GM23338 (cell line): ENCODE measurements around the gene FGF10. TPM values are rescaled to one million over a fixed set of nuclear protein-coding genes. Genes with fewer than 3 reads are reported as not detected.
A peak's percentile ranks its signal among the peaks of the same experiment; 100 is the strongest.

ENCODE experiments used
- ATAC-seq: fragments of 200-7000 bp; cut with Tn5 transposase; 3 replicates; pipeline ENCODE4 v1.9.1; 2020
- DNase-seq: peaks from one replicate; pipeline ENCODE4 v3.0.0-alpha.2; 2015; ENCODE audit warnings: low spot score
- H2AFZ ChIP-seq: fragments of 200-600 bp; sonication (generic); 2 replicates; pipeline ENCODE4 v1.8.0; 2016; ENCODE audit warnings: antibody characterized with exemption, mild to moderate bottlenecking, moderate library complexity
- H3F3A ChIP-seq: fragments of 200-600 bp; sonication (generic); replicated peaks from 2 replicates; pipeline ENCODE4 v1.8.0; 2017; ENCODE audit warnings: antibody characterized with exemption, mixed run types, low read depth
- H3K27ac ChIP-seq: fragments of 200-600 bp; sonication (generic); 2 replicates; pipeline ENCODE4 v1.6.1; 2016; ENCODE audit warnings: low read depth
- H3K27me3 ChIP-seq: fragments of 200-600 bp; sonication (generic); 2 replicates; pipeline ENCODE4 v1.8.0; 2016; ENCODE audit warnings: mild to moderate bottlenecking, mixed run types, moderate library complexity; ENCODE audit not compliant: insufficient read depth
- H3K36me3 ChIP-seq: fragments of 200-600 bp; sonication (generic); 2 replicates; pipeline ENCODE4 v1.8.0; 2016; ENCODE audit warnings: mild to moderate bottlenecking; ENCODE audit not compliant: insufficient read depth
- H3K4me1 ChIP-seq: fragments of 200-600 bp; sonication (generic); 2 replicates; pipeline ENCODE4 v1.8.0; 2016; ENCODE audit warnings: mild to moderate bottlenecking, moderate library complexity; ENCODE audit not compliant: insufficient read depth
- H3K4me2 ChIP-seq: fragments of 200-600 bp; sonication (generic); 2 replicates; pipeline ENCODE4 v1.7.1; 2017; ENCODE audit warnings: mixed run types
- H3K4me3 ChIP-seq: fragments of 200-600 bp; sonication (generic); 2 replicates; pipeline ENCODE4 v1.6.1; 2016; ENCODE audit warnings: mixed run types
- H3K79me2 ChIP-seq: fragments of 200-600 bp; sonication (generic); replicated peaks from 2 replicates; pipeline ENCODE4 v1.8.0; 2017; ENCODE audit warnings: mild to moderate bottlenecking; ENCODE audit not compliant: insufficient read depth
- H3K9me2 ChIP-seq: fragments of 200-600 bp; sonication (generic); 2 replicates; pipeline ENCODE4 v1.8.0; 2017; ENCODE audit not compliant: insufficient read depth
- H4K20me1 ChIP-seq: fragments of 200-600 bp; sonication (generic); replicated peaks from 2 replicates; pipeline ENCODE4 v1.8.0; 2017; ENCODE audit warnings: mild to moderate bottlenecking; ENCODE audit not compliant: insufficient read depth
- H3K27ac Mint-ChIP-seq: 2 replicates; pipeline ENCODE4 v1.8.0; 2020; ENCODE audit warnings: inconsistent platforms, mild to moderate bottlenecking, moderate library complexity, mixed read lengths
- H3K27me3 Mint-ChIP-seq: 3 replicates; pipeline ENCODE4 v1.8.0; 2022; ENCODE audit warnings: low read depth, mild to moderate bottlenecking, moderate library complexity, mixed read lengths, inconsistent platforms; ENCODE audit not compliant: insufficient read depth, poor library complexity
- H3K36me3 Mint-ChIP-seq: 3 replicates; pipeline ENCODE4 v1.8.0; 2021; ENCODE audit warnings: low read depth, mild to moderate bottlenecking, inconsistent platforms, moderate library complexity, mixed read lengths
- H3K4me1 Mint-ChIP-seq: 3 replicates; pipeline ENCODE4 v1.8.0; 2020; ENCODE audit warnings: mild to moderate bottlenecking, inconsistent platforms, mixed read lengths
- H3K4me3 Mint-ChIP-seq: 3 replicates; pipeline ENCODE4 v1.8.0; 2021; ENCODE audit warnings: moderate library complexity, mild to moderate bottlenecking, inconsistent platforms, mixed read lengths
- H3K9me3 Mint-ChIP-seq: 3 replicates; pipeline ENCODE4 v1.8.0; 2020; ENCODE audit warnings: moderate library complexity, mild to moderate bottlenecking, inconsistent platforms, mixed read lengths
- CREB1 ChIP-seq: fragments of 250-450 bp; sonication (Bioruptor Pico); IDR thresholded peaks from 2 replicates; pipeline ENCODE4 v1.5.0; 2020; ENCODE audit warnings: low read depth, mild to moderate bottlenecking, moderate library complexity
- CTCF ChIP-seq, 2 experiments: fragments of 200-600 bp in 1 of 2; sonication (generic) in 1 of 2; conservative IDR thresholded peaks; 2 replicates each; pipeline versions ENCODE4 v1.5.1 to v1.6.1; 2016 to 2017; ENCODE audit warnings: antibody characterized with exemption in 2 of 2, low read depth in 2 of 2, mild to moderate bottlenecking in 2 of 2, moderate library complexity in 1 of 2
- ETS1 ChIP-seq: IDR thresholded peaks from 2 replicates; pipeline ENCODE4 v1.6.1; 2016; ENCODE audit warnings: antibody characterized with exemption
- EZH2 ChIP-seq: fragments of 200-600 bp; sonication (generic); IDR thresholded peaks from one replicate; pipeline ENCODE4 v1.8.0; 2017; ENCODE audit warnings: antibody characterized with exemption, mild to moderate bottlenecking, low read depth; ENCODE audit not compliant: unreplicated experiment
- EZH2phosphoT487 ChIP-seq: fragments of 200-600 bp; sonication (generic); IDR thresholded peaks from one replicate; pipeline ENCODE4 v1.8.1; 2018; ENCODE audit warnings: antibody characterized with exemption; ENCODE audit not compliant: unreplicated experiment
- JUNB ChIP-seq: IDR thresholded peaks from one replicate; pipeline ENCODE4 v1.6.1; 2016; ENCODE audit warnings: antibody characterized with exemption; ENCODE audit not compliant: unreplicated experiment
- NANOG ChIP-seq: IDR thresholded peaks from 2 replicates; pipeline ENCODE4 v1.6.1; 2016; ENCODE audit warnings: antibody characterized with exemption, borderline replicate concordance
- POLR2AphosphoS5 ChIP-seq: IDR thresholded peaks from 2 replicates; pipeline ENCODE4 v1.6.1; 2016; ENCODE audit warnings: antibody characterized with exemption, low read depth
- STAT1 ChIP-seq: IDR thresholded peaks from one replicate; pipeline ENCODE4 v1.6.1; 2016; ENCODE audit warnings: antibody characterized with exemption; ENCODE audit not compliant: unreplicated experiment
- ZNF114 ChIP-seq: fragments of 250-450 bp; sonication (Bioruptor Pico); IDR thresholded peaks from 2 replicates; pipeline ENCODE4 v1.5.0; 2020; ENCODE audit warnings: mild to moderate bottlenecking, moderate library complexity
- ZNF331 ChIP-seq: fragments of 250-450 bp; sonication (Bioruptor Pico); IDR thresholded peaks from 2 replicates; pipeline ENCODE4 v1.5.0; 2020; ENCODE audit warnings: low read depth, mild to moderate bottlenecking, moderate library complexity
- ZNF462 ChIP-seq: fragments of 250-450 bp; sonication (Bioruptor Pico); IDR thresholded peaks from 2 replicates; pipeline ENCODE4 v1.5.0; 2020; ENCODE audit warnings: mild to moderate bottlenecking, moderate library complexity
- polyA plus RNA-seq: library from polyadenylated mRNA; unstranded; fragments of >200 nt; fragmentation: Nextera tagmentation; extraction: Ambion mirVana; gene quantifications from 2 replicates; pipeline ENCODE4 v1.2.1, GENCODE V29; 2016
- total RNA-seq: library from RNA; depleted of rRNA; stranded (reverse); fragments of >200 nt; shearing (Covaris generic); gene quantifications from 2 replicates; pipeline ENCODE4 v1.2.3, GENCODE V29; 2014
- TF ChIP-seq, protein P1 (sequence below): IDR thresholded peaks from one replicate; pipeline ENCODE4 v1.6.1; 2018; ENCODE audit warnings: antibody characterized with exemption; ENCODE audit not compliant: unreplicated experiment

The FGF10 gene
- total and polyA plus RNA-seq, 2 experiments from 2014 or later, result 0.24 to 0.50 TPM

- no peak for TF ChIP-seq JUNB
- no peak for TF ChIP-seq ZNF462 (CRISPR knock-in tag)
- TF ChIP-seq, protein P1, sequence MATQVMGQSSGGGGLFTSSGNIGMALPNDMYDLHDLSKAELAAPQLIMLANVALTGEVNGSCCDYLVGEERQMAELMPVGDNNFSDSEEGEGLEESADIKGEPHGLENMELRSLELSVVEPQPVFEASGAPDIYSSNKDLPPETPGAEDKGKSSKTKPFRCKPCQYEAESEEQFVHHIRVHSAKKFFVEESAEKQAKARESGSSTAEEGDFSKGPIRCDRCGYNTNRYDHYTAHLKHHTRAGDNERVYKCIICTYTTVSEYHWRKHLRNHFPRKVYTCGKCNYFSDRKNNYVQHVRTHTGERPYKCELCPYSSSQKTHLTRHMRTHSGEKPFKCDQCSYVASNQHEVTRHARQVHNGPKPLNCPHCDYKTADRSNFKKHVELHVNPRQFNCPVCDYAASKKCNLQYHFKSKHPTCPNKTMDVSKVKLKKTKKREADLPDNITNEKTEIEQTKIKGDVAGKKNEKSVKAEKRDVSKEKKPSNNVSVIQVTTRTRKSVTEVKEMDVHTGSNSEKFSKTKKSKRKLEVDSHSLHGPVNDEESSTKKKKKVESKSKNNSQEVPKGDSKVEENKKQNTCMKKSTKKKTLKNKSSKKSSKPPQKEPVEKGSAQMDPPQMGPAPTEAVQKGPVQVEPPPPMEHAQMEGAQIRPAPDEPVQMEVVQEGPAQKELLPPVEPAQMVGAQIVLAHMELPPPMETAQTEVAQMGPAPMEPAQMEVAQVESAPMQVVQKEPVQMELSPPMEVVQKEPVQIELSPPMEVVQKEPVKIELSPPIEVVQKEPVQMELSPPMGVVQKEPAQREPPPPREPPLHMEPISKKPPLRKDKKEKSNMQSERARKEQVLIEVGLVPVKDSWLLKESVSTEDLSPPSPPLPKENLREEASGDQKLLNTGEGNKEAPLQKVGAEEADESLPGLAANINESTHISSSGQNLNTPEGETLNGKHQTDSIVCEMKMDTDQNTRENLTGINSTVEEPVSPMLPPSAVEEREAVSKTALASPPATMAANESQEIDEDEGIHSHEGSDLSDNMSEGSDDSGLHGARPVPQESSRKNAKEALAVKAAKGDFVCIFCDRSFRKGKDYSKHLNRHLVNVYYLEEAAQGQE, result no peak
- TF ChIP-seq ETS1, result no peak
- TF ChIP-seq EZH2, result no peak
- no peak for TF ChIP-seq ZNF331 (CRISPR knock-in tag)
- TF ChIP-seq STAT1, result no peak
- no peak for TF ChIP-seq CTCF (conservative IDR thresholded peaks at IDR 0.05; ENCODE audit: low read depth in 2 of 2)
- TF ChIP-seq EZH2phosphoT487, result no peak
- no peak for TF ChIP-seq ZNF114
- no peak for TF ChIP-seq POLR2AphosphoS5
- TF ChIP-seq CREB1 (CRISPR knock-in tag), result no peak
- no peak for TF ChIP-seq NANOG
- no peak overlapping the region for H3K4me3 Mint-ChIP-seq
- ATAC-seq, result no peak
These were observed 94.7 kb downstream of the FGF10 start for GRCh38 chr5:44294516-44294915.

More at GRCh38 chr5:44294516-44294915, 94.7 kb downstream of the FGF10 start:
- Mint-ChIP-seq H3K9me3 (no peaks in the 10 kb centered on the region; the same call in 2 of the 3 replicates), H3K27me3 (no peaks in the 10 kb centered on the region), H3K27ac (no peak overlapping the region), H3K4me1 (peaks cover 2% of the 10 kb centered on the region; the same call in 1 of the 3 replicates), H3K36me3 (no peaks in the 10 kb centered on the region; the same call in 2 of the 3 replicates)
- Histone ChIP-seq H3K4me2 (no peak overlapping the region), H3K27me3 (no peaks in the 10 kb centered on the region), H3K36me3 (no peaks in the 10 kb centered on the region), H3K27ac (no peak overlapping the region), H3K79me2 (no peaks in the 10 kb centered on the region), H3K9me2 (no peaks in the 10 kb centered on the region), H3K4me3 (no peak overlapping the region), H3K4me1 (no peaks in the 10 kb centered on the region), H4K20me1 (no peaks in the 10 kb centered on the region), H2AFZ (0 out of 2 replicates have a peak overlapping the region, but pooled peaks have one; percentile 1), H3F3A (no peaks in the 10 kb centered on the region)
- DNase-seq, result no peak
